Testis (tissue), 3 donors: ENCODE data around the gene ZNF552. TPM values are rescaled to one million over a fixed set of nuclear protein-coding genes. Genes with fewer than 3 reads are reported as not detected.
"Not testable (repeated sequence)": the region's sequence is repeated elsewhere in the genome, so short reads cannot be mapped to it uniquely, and the experiment has no call there.

Experiments used
- DNase-seq: peaks from one replicate; pipeline ENCODE4 v3.0.0-alpha.2; 2019
- H3K27ac ChIP-seq, 2 donors: fragments of 200-600 bp; sonication (generic); one replicate each; pipeline ENCODE4 v1.5.1; 2019
- H3K27me3 ChIP-seq: fragments of 200-600 bp; sonication (generic); one replicate; pipeline ENCODE4 v1.5.1; 2019
- H3K36me3 ChIP-seq: fragments of 200-600 bp; sonication (generic); one replicate; pipeline ENCODE4 v1.5.1; 2017; ENCODE audit warnings: low read depth; ENCODE audit errors: missing control alignments
- H3K4me1 ChIP-seq: fragments of 200-600 bp; sonication (generic); one replicate; pipeline ENCODE4 v1.5.1; 2019
- H3K4me3 ChIP-seq, 2 donors: fragments of 200-600 bp; sonication (generic); one replicate each; pipeline ENCODE4 v1.5.1; 2017 to 2019
- H3K9me3 ChIP-seq: fragments of 200-600 bp; sonication (generic); one replicate; pipeline ENCODE4 v1.5.1; 2017
- CTCF ChIP-seq, 3 experiments: fragments of 450-650 bp in 2 of 3; fragments of 200-600 bp in 1 of 3; sonication (generic) in 1 of 3; IDR thresholded peaks; one replicate each; pipeline ENCODE4 v1.5.1; 2016 to 2019; ENCODE audit warnings: antibody characterized with exemption in 3 of 3, mild to moderate bottlenecking in 2 of 3, moderate library complexity in 1 of 3
- POLR2A ChIP-seq: fragments of 450-650 bp; IDR thresholded peaks from one replicate; pipeline ENCODE4 v1.6.1; 2017; ENCODE audit warnings: antibody characterized with exemption, mild to moderate bottlenecking, moderate library complexity
- WGBS, 2 donors: methylation state at CpG; one replicate each; pipeline ENCODE4 v1.1.5; 2018; 5-methylcytosine and 5-hydroxymethylcytosine counted together
- intact Hi-C: fragments of 100-400 bp; cut with DNase I; formaldehyde crosslinking; loops from one replicate; pipeline ENCODE4 v1.15.1; 2023; ENCODE audit warnings: low total_unique reads
- polyA plus RNA-seq: library from polyadenylated mRNA; stranded (reverse); fragments of 350-450 nt; fragmentation: Illumina TruSeq; extraction: RNeasy Lipid Tissue Mini Kit (QIAGEN cat#74804); gene quantifications from one replicate; pipeline ENCODE4 v1.2.3, GENCODE V29; 2014; ENCODE audit warnings: low read depth, low replicate concordance; ENCODE audit not compliant: insufficient read depth
- total RNA-seq, 2 donors: library from RNA; depleted of rRNA; stranded (reverse); fragments of >200 nt; gene quantifications; one replicate each; pipeline ENCODE4 v1.2.3, GENCODE V29; 2016

The ZNF552 gene
- total and polyA plus RNA-seq, 3 donors from 2014 or later: 4.4 to 11.4 (median 9.5) TPM

GRCh38 chr19:57825511-57825910 is 10.8 kb upstream of the ZNF552 start:
- WGBS, 2 donors: 92 to 95% methylated on average over 6 of the region's 6 CpGs
- Histone ChIP-seq H3K27me3 (no peaks in the 10 kb centered on the region), H3K4me1 (peaks cover 13% of the 10 kb centered on the region), H3K27ac (no peak overlapping the region), H3K9me3 (no peaks in the 10 kb centered on the region), H3K36me3 (no peaks in the 10 kb centered on the region), H3K4me3 (no peak overlapping the region)
- intact Hi-C loops: no loop called here
- no peak for TF ChIP-seq CTCF (IDR thresholded peaks at IDR 0.05)
- TF ChIP-seq POLR2A: no peak
- no peak for DNase-seq

GRCh38 chr19:57823608-57824007 is 8.9 kb upstream of the ZNF552 start:
- H3K4me1 ChIP-seq, H3K36me3 ChIP-seq, intact Hi-C loops, H3K27ac ChIP-seq, H3K9me3 ChIP-seq, DNase-seq, H3K27me3 ChIP-seq, H3K4me3 ChIP-seq: not testable (repeated sequence)
- WGBS, 2 donors: 68 to 74% methylated on average over 4 of the region's 4 CpGs

- H3K36me3 ChIP-seq, H3K4me1 ChIP-seq, H3K27me3 ChIP-seq, H3K4me3 ChIP-seq, H3K9me3 ChIP-seq, intact Hi-C loops, DNase-seq, H3K27ac ChIP-seq: not testable (repeated sequence)
- 78 to 95% methylated on average over 2 of the region's 2 CpGs for WGBS, 2 donors
These were observed 8.4 kb upstream of the ZNF552 start for GRCh38 chr19:57823155-57823554.

GRCh38 chr19:57821501-57821900 is 6.8 kb upstream of the ZNF552 start:
- H3K4me1 ChIP-seq, H3K27me3 ChIP-seq, H3K9me3 ChIP-seq, DNase-seq, H3K27ac ChIP-seq, intact Hi-C loops, H3K36me3 ChIP-seq, H3K4me3 ChIP-seq: not testable (repeated sequence)
- 100% methylated on average over 3 of the region's 3 CpGs for WGBS, 2 donors

- intact Hi-C loops, H3K4me1 ChIP-seq, H3K4me3 ChIP-seq, H3K27ac ChIP-seq, H3K36me3 ChIP-seq, DNase-seq, H3K9me3 ChIP-seq, H3K27me3 ChIP-seq: not testable (repeated sequence)
- 55 to 71% methylated on average over 2 of the region's 3 CpGs for WGBS, 2 donors
These were observed 6.4 kb upstream of the ZNF552 start for GRCh38 chr19:57821095-57821494.

- Histone ChIP-seq H3K4me1 (peaks cover 6% of the 10 kb centered on the region), H3K27me3 (no peaks in the 10 kb centered on the region), H3K9me3 (no peaks in the 10 kb centered on the region), H3K4me3 (peak overlapping the region; percentile 76), H3K27ac (peak overlapping the region in 1 of 2 donors; percentile 39), H3K36me3 (no peaks in the 10 kb centered on the region)
- TF ChIP-seq CTCF (IDR thresholded peaks at IDR 0.05) (no peak), POLR2A (no peak)
- intact Hi-C loops: no loop called here
- no peak for DNase-seq
- WGBS, 2 donors: 58 to 71% methylated on average over 6 of the region's 6 CpGs
These were observed 5.9 kb upstream of the ZNF552 start for GRCh38 chr19:57820599-57820998.

GRCh38 chr19:57819475-57820148 is 4.9 kb upstream of the ZNF552 start:
- Histone ChIP-seq H3K4me3 (peak overlapping the region; percentile 76), H3K9me3 (no peaks in the 10 kb centered on the region), H3K27me3 (no peaks in the 10 kb centered on the region), H3K4me1 (peaks cover 6% of the 10 kb centered on the region), H3K27ac (peak overlapping the region; percentile 58 to 72), H3K36me3 (no peaks in the 10 kb centered on the region)
- 0 to 1% methylated on average over 26 to 42 of the region's 44 CpGs for WGBS, 2 donors
- DNase-seq: peak; percentile 94
- no peak for TF ChIP-seq CTCF (IDR thresholded peaks at IDR 0.05)
- TF ChIP-seq POLR2A: no peak
- intact Hi-C loops: no loop called here
